ENCODE data around the gene SWI5.

DNA sequence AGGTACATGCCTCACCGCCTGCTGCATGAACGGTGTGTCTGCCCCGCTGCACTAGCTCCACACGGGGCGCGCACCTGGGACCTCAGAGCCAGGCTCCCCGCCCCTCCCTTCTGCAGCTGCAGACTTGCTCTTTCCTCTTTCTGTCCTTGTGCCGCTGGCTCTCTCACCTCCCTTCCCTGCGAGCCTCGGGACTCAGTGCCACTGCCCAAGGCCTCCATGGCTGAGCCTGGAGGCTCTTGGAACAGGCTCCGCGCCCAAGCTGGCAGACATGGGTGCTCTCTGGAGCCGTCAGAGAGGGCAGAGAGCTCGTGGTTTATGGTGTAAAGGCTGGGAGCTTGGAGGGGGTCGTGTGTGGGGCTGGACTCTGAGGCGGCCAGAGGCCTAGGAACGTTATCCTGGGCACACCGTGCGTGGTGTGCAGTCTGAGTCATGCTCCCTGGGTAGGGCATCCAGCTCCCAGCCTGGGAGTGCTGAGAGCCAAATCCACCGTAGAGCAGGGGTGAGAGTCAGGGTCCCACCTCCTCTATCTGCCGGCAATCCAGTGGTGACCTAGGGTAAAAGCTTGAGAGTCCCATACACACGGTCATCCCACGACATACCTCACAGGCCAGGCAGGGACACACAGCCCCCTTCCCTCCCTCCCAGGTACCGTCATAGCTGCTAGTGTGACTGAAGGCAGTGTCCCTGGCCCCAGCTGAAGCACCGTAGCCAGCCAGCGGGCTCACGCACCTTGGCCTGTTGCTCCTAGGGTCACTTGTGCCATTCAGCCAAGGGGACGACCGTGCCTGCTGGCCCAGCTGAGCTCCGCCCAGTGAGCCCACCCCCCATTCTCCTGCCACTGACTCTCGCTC, 22.7 kb upstream of the SWI5 start:
- TF ChIP-seq POLR2A (IDR thresholded peaks at IDR 0.05): no peak
- TF ChIP-seq, protein P1, sequence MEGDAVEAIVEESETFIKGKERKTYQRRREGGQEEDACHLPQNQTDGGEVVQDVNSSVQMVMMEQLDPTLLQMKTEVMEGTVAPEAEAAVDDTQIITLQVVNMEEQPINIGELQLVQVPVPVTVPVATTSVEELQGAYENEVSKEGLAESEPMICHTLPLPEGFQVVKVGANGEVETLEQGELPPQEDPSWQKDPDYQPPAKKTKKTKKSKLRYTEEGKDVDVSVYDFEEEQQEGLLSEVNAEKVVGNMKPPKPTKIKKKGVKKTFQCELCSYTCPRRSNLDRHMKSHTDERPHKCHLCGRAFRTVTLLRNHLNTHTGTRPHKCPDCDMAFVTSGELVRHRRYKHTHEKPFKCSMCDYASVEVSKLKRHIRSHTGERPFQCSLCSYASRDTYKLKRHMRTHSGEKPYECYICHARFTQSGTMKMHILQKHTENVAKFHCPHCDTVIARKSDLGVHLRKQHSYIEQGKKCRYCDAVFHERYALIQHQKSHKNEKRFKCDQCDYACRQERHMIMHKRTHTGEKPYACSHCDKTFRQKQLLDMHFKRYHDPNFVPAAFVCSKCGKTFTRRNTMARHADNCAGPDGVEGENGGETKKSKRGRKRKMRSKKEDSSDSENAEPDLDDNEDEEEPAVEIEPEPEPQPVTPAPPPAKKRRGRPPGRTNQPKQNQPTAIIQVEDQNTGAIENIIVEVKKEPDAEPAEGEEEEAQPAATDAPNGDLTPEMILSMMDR (IDR thresholded peaks at IDR 0.05): no peak
